Stimulated activated CD4-positive, alpha-beta T cell treated with anti-CD3 and anti-CD28 coated beads, TNF-alpha, amount 100 ng/mL, for 48 hours (primary cell): ENCODE data around the gene DDX17.

Source experiments
- DNase-seq, 3 donors: peaks; one replicate each; pipeline ENCODE4 v3.0.0-alpha.2; 2020; ENCODE audit warnings: low read depth in 3 of 3

The DDX17 gene

GRCh38 chr22:38448945-38449745 lies 57.0 kb downstream of the DDX17 start:
- no peak for DNase-seq

DNA sequence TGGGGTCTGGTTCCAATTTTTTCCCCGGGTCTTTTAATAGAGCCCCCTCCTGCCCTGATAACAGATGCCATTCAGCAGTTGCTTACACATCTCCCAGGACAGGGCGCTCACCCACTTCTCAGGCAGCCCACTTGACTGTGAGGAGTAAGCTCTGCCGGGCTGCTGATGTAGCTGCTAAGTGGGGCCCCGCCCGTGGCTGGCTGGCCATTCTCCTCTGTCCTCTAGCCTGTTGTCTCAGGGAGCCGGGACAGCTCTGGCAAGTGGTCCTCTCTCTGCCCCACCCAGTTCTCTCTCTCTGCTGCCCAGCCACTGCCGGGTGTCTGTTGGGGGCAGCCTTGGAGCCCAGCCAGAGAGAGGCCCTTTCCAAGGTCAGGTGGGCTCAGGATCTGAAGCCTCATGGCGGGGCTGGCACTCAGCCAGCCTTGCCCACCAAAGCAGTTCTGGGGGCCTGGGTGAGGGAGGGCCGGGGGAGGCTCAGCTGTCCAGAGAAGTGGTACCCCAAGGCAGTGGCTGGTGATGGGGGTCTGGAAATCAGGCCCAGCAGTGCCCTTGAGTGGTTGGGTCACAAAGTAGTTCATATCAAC lies 60.0 kb downstream of the DDX17 start:
- DNase-seq = no peak

DNA sequence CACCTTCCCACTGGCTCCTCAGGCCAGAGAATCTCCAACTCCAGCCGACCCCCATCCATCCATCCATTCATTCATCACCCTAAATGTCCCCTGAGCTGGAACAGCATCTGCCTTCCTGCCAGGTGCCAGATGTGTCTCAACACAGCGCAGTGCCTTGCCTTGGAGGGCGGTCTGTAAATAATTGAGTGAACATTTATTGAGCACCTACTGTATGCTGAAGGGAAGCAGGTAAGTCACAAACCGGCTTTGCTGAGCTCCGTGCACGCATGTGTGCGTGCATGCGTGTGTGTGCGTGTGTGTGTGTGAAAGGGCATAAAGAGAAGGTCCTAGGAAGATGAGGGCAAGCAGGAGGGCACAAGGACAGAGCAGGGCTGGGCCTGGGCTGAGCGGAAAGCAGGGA lies 61.3 kb downstream of the DDX17 start:
- DNase-seq = no peak

- DNase-seq = no peak
Measured at GRCh38 chr22:38443628-38444521, 62.2 kb downstream of the DDX17 start.

- no peak for DNase-seq
Measured at GRCh38 chr22:38442967-38443627, 63.0 kb downstream of the DDX17 start.

- no peak for DNase-seq
Measured at GRCh38 chr22:38441620-38442287, 64.4 kb downstream of the DDX17 start.

DNA sequence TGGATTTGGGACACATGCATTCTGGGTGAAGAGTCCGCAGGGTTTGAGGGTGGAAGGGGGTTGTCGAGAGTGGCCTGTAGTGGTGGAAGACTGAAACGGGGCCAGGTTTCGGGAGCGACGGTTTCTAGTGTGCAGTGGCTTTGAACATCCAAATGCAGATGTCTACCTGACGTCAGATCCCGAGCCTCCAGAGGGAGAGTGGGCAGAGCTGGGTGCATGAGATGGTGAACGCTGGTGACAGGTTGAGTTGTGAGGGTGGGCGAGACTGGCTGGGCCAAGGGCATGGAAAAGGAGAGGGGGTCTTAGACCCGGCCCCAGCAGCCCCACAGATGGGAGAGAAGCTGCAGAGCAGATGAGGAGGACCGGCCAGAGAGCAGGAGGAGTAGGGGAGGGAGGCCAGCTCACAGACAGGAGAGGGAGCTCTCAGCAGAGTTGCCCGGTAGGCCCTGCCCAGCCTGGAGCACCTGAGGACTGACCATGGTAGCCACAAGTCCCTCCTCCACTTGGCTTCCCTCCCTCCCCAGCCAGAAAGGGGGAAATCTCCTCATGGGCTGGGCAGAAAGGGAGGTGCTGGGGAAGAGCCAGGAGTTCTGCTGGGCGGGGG lies 65.3 kb downstream of the DDX17 start:
- DNase-seq = no peak

DNA sequence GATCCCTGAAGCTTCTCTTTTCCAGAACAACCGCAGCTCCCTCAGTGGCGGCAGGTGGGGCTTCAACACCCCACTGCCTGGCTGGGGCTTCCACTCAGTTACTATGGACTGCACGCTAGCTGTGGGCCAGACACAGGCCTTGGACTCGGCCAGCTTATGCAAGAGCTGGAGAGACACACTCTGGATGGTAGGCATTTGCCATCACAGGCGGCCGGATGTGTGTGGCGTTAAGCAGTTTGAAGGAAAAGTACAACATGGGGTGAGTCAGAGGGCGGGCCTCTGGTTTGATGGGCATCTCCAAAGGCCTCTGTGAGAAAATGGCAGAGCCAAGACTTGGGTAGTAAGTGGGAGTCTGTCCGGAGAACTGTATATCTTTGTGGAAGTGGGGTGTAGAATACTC lies 68.7 kb downstream of the DDX17 start:
- DNase-seq = no peak

DNA sequence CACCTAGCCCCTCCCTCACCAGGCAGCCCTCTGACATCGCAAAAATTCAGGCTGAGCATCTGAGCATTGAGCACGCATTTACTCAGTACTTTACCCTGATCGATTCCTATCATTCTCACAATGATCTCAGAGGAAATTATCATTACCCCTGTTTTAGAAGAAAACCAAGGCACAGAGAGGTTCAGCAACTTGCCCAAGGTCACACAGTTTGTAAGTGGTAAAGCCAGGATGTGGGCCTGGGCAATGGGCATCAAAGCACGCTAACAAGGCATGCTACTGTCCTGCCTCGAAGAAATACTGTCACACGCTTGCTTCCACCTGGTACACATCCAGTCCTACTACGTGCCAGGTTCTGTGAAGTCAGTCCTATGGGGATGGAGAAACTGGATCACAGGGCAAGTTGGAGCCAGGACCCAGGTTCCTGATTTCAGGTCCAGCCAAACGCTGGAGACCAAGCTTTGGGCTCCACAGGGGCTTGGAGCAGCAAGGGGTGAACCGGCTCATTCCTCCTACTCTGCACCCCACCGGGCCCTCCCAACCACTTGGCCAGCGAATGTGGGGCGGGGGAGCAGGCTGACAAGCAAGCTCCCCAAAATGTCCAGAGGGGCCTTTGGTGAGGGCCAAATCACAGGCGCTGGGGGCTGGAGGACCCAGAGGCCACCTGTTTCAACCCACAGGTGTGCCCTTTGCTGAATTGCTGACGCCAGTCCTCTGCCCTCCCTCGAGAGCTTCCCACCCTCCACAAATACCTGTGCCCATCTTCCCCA lies 69.3 kb downstream of the DDX17 start:
- DNase-seq = no peak

DNA sequence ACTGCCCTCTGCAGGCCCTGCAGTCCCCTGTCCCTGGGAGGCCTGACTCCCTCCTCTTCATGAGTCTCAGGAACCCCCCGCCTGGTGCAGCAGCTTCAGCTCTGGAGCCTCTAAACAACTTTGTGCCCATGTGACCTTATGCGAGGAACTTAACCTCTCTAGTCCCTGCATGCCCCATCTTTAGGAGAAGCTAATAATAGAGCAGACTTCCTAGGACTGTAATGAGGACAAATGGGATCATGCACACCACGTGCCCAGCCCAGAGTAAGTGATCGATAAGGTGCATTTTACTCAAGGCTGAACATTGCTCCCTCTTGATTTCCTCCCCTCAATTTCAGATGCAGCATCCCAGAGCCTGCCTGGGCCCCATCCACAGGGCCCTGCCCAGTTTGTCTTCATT lies 70.1 kb downstream of the DDX17 start:
- no peak for DNase-seq

DNA sequence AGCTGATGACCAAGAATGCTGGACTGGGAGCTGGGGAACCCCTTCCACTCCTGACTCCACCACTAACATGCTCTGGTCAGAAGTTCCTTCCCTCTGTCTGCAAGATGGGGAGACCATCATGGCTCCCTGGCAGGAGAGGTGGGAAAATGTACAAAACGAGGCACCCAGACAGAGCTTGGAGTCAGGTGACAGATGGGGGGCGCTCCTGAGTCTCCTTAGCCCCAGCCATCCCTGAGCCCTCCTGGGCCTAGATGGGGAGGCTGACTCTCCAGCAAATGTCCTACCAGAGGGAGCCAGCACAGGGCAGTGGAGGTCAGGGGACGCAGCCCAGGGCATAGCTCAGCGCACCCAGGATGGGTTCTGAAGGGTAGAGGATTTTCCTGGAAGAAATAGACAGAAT lies 71.1 kb downstream of the DDX17 start:
- DNase-seq = no peak

DNA sequence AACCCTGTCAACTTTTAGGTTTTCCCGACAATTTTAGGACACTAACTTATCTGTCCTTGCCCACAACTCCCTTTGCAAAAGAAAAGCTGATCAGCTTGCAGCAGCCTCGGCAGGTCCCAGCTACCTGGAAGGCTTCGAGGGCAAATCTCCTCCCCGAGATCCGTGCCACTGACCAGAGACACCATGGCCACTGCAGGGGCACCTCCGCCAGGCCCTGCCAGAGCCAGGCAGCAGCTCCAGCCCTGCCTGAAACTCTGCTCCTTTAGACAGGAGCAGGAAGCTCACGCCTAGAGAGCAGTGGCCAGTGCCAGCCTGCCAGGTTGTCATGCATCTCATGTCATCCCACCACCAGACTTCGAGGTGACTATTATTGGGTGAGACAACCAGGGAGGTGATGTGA lies 72.2 kb downstream of the DDX17 start:
- no peak for DNase-seq
